SU-DHL-6 (cell line): Measurements from ENCODE around the gene TPPP2.

ENCODE experiments used
- CTCF ChIP-seq: fragments of 200-600 bp; sonication (generic); IDR thresholded peaks from one replicate; pipeline ENCODE4 v1.5.1; 2017; ENCODE audit warnings: antibody characterized with exemption, mild to moderate bottlenecking, low read length, moderate library complexity; ENCODE audit not compliant: insufficient read depth, poor library complexity, severe bottlenecking
- EZH2phosphoT487 ChIP-seq: fragments of 200-600 bp; sonication (generic), shearing (Covaris generic); conservative IDR thresholded peaks from 2 replicates; pipeline ENCODE4 v1.6.1; 2018; ENCODE audit warnings: mild to moderate bottlenecking, antibody characterized with exemption, low read length, moderate library complexity, mixed read lengths

GRCh38 chr14:21061347-21061668 lies 31.3 kb downstream of the TPPP2 start:
- TF ChIP-seq CTCF (no peak), EZH2phosphoT487 (no peak)
